Fibroblast of pulmonary artery (primary cell): ENCODE results near the gene NCKAP5.

ENCODE experiments used
- DNase-seq: peaks from one replicate; pipeline ENCODE4 v3.0.0-alpha.2; 2010; ENCODE audit warnings: low read depth
- H3K4me3 ChIP-seq: replicated peaks from 2 replicates; pipeline ENCODE4 v1.5.1; 2011; ENCODE audit warnings: low read depth, mild to moderate bottlenecking, control low read depth, low read length, moderate library complexity
- CTCF ChIP-seq: IDR thresholded peaks from 2 replicates; pipeline ENCODE4 v1.5.1; 2011; ENCODE audit warnings: mild to moderate bottlenecking, control low read depth, low read length, inconsistent platforms; ENCODE audit errors: missing control alignments

Gene NCKAP5

DNA sequence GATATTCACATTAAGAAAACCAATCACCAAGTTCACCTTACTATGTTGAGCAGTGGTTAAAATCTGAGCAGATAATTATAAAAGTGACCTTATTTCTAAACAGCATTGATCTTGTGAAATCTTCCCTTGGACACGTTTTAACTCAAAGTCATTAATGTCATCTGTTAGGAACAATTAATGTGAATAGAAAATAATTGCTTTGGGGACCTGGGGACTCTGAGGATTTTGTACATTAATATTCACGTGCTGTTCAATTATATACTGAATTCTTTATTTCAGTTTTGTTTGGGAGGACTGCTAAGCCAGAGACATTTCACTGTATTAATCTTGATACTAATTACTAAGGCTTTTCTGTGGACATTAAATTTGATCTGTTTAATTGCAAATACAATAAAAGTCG is 771.2 kb downstream of the NCKAP5 start:
- TF ChIP-seq CTCF, result no peak
- H3K4me3 ChIP-seq, result no peak overlapping the region
- DNase-seq, result no peak

DNA sequence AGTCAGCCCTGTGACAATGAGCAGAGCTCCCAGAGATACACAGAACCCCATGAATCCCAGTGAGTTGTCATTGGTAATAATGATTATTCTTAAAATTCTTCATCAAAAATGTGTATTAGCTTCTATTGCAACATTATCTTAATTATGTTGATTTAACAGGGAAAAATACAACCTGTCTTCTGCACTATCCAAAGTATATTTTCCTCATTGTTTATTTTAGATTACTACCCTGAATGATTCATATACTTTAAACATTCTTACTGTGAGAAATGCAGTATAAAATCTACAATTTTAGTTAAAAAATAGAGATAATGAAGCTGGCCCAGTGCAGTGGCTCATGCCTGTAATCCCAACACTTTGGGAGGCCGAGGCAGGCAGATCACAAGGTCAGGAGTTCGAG is 773.0 kb downstream of the NCKAP5 start:
- DNase-seq, result no peak
- no peak for TF ChIP-seq CTCF
- H3K4me3 ChIP-seq, result no peak overlapping the region

DNA sequence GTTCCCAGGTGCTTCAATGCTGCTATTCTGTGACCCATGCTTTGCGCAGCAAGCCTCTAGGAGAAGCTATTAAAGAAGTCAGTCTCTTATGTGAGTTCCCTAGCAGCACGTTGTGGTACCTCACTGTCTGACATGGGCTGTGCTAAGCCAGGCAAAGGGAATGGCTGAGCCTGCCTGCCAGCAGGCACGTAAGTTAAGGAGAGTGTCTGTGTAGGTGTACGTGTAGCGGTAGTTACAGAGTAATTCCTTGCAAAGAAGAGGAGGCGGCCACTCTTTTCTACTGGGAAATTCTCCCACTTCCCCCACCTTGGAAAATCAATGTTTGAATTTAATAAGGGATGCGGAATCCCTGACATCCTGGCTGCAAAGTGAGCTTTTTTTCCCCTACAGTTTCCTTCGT is 774.7 kb downstream of the NCKAP5 start:
- DNase-seq, result no peak
- TF ChIP-seq CTCF, result no peak

DNA sequence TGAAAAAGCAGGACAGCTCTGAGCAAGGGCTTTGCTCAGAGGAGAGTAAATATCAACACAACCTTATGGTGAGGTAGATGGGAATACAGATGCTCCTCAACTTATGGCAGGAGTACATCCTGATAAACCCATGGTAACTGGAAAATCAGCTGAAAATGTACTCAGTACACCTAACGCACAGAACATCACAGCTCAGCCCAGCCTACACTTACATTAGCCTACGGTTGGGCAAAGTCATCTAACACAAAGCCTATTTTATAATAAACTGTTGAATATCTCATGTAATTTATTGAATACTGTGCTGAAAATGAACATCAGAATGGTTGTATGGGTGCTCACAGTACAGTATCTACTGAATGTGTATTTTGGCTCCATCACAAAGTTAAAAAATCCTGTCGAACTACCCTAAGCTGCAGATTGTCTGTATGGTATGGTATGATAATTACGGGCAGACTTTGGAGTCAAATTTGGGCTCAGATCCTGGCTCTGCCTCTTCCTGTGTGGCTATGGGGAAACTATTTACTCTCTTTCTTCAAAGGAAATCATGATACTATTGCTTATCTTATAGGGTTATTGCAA is 778.0 kb downstream of the NCKAP5 start:
- no peak for TF ChIP-seq CTCF
- DNase-seq, result no peak
- no peak overlapping the region for H3K4me3 ChIP-seq

More for the DNA sequence above, 774.7 kb downstream of the NCKAP5 start:
- H3K4me3 ChIP-seq, result no peak overlapping the region

DNA sequence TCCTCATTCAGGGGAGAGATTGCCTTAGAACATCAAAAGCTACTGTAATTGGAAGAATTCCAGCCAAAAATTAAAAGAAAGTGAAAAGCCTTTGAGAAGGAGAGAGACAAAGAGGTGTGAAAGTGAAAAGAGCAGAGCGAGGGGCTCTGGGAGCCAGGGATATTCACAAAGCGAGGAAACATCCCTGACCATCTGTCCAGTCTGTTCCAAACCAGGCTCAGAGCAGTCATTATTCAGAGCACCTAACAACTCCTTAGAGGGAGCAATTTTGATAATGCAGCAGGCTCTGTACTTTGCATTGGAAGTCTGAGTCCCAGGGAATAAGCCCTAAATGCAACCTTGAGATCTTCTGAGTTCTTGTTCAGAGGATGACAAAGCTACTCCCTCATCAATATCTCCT is 779.2 kb downstream of the NCKAP5 start:
- no peak for TF ChIP-seq CTCF
- DNase-seq, result no peak
- no peak overlapping the region for H3K4me3 ChIP-seq

GRCh38 chr2:132788310-132788838 is 779.9 kb downstream of the NCKAP5 start:
- TF ChIP-seq CTCF, result no peak
- no peak for DNase-seq
- H3K4me3 ChIP-seq, result no peak overlapping the region

DNA sequence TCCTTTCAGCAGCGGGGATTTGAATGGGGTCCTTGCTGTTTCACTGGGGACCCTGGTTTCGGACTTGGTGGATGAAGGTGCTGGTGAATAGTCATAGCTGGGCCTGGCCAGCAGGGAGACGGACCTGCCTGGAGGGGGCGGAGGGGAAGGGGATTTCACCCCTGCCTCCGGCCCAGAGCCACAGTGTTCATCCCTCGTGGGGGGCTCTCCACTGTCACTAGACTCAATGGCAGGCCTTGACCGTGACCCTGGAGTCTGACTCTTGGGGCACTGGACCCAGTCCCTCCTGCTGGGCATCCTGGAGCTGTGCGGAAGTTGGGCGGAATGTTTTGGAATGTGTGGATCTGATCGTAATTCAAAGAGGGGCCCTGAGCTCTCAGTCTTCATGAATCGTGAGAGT is 784.4 kb downstream of the NCKAP5 start:
- no peak overlapping the region for H3K4me3 ChIP-seq
- DNase-seq, result no peak
- no peak for TF ChIP-seq CTCF
